Nephron progenitor cell (in vitro differentiated cells): Measurements from ENCODE around the gene NDUFS5.

Experiments used
- DNase-seq: peaks from one replicate; pipeline ENCODE4 v3.0.0; 2021
- H3K27ac Mint-ChIP-seq: 2 replicates; pipeline ENCODE4 v1.8.0; 2021; ENCODE audit warnings: mild to moderate bottlenecking, moderate library complexity, mixed read lengths
- H3K27me3 Mint-ChIP-seq: 2 replicates; pipeline ENCODE4 v1.8.0; 2021; ENCODE audit warnings: mild to moderate bottlenecking, low read depth, mixed read lengths; ENCODE audit not compliant: poor library complexity
- H3K36me3 Mint-ChIP-seq: 2 replicates; pipeline ENCODE4 v1.8.0; 2021; ENCODE audit warnings: low read depth, mixed read lengths
- H3K4me1 Mint-ChIP-seq: 2 replicates; pipeline ENCODE4 v1.8.0; 2021; ENCODE audit warnings: mixed read lengths
- H3K4me3 Mint-ChIP-seq: 2 replicates; pipeline ENCODE4 v1.8.0; 2021; ENCODE audit warnings: mild to moderate bottlenecking, moderate library complexity, mixed read lengths
- H3K9me3 Mint-ChIP-seq: 2 replicates; pipeline ENCODE4 v1.8.0; 2021; ENCODE audit warnings: mild to moderate bottlenecking, moderate library complexity, mixed read lengths
- CTCF ChIP-seq: fragments of 200-600 bp; sonication (generic); IDR thresholded peaks from 2 replicates; pipeline ENCODE4 v1.5.0; 2021; ENCODE audit warnings: antibody characterized with exemption

The NDUFS5 gene

GRCh38 chr1:38991638-38992411 is 34.3 kb upstream of the NDUFS5 start:
- peaks cover 31% of the 10 kb centered on the region for H3K36me3 Mint-ChIP-seq
- peaks cover 47% of the 10 kb centered on the region for H3K4me1 Mint-ChIP-seq
- no peaks in the 10 kb centered on the region for H3K27me3 Mint-ChIP-seq
- peak; percentile 60 for DNase-seq
- peak overlapping the region; percentile 11 for H3K27ac Mint-ChIP-seq
- TF ChIP-seq CTCF, result no peak
- H3K4me3 Mint-ChIP-seq, result peak overlapping the region; percentile 95
- H3K9me3 Mint-ChIP-seq, result no peaks in the 10 kb centered on the region

- Mint-ChIP-seq H3K4me3 (peak overlapping the region; percentile 95), H3K27ac (peak overlapping the region; percentile 11), H3K4me1 (peaks cover 55% of the 10 kb centered on the region), H3K27me3 (no peaks in the 10 kb centered on the region), H3K9me3 (no peaks in the 10 kb centered on the region), H3K36me3 (peaks cover 37% of the 10 kb centered on the region)
- TF ChIP-seq CTCF, result no peak
- no peak for DNase-seq
Observed at GRCh38 chr1:38992412-38993111, 33.6 kb upstream of the NDUFS5 start.

- Mint-ChIP-seq H3K4me1 (peaks cover 59% of the 10 kb centered on the region), H3K9me3 (no peaks in the 10 kb centered on the region), H3K27me3 (no peaks in the 10 kb centered on the region), H3K36me3 (peaks cover 50% of the 10 kb centered on the region), H3K4me3 (no peak overlapping the region), H3K27ac (no peak overlapping the region)
- DNase-seq, result no peak
- TF ChIP-seq CTCF, result no peak
Observed at GRCh38 chr1:38994196-38994595, 32.0 kb upstream of the NDUFS5 start.

- peak overlapping the region; percentile 76 for H3K27ac Mint-ChIP-seq
- peak overlapping the region; percentile 16 for H3K4me3 Mint-ChIP-seq
- H3K4me1 Mint-ChIP-seq, result peaks cover 41% of the 10 kb centered on the region
- peaks cover 74% of the 10 kb centered on the region for H3K36me3 Mint-ChIP-seq
- H3K9me3 Mint-ChIP-seq, result no peaks in the 10 kb centered on the region
- TF ChIP-seq CTCF, result no peak
- no peak for DNase-seq
- no peaks in the 10 kb centered on the region for H3K27me3 Mint-ChIP-seq
Observed at GRCh38 chr1:38997034-38997900, 28.9 kb upstream of the NDUFS5 start.

GRCh38 chr1:38997901-38998190 is 28.3 kb upstream of the NDUFS5 start:
- peak overlapping the region; percentile 27 for H3K27ac Mint-ChIP-seq

More at GRCh38 chr1:38997901-38998190, 28.3 kb upstream of the NDUFS5 start:
- Mint-ChIP-seq H3K4me3 (no peak overlapping the region), H3K9me3 (no peaks in the 10 kb centered on the region), H3K27me3 (no peaks in the 10 kb centered on the region), H3K4me1 (peaks cover 36% of the 10 kb centered on the region), H3K36me3 (peaks cover 76% of the 10 kb centered on the region)
- no peak for TF ChIP-seq CTCF
- DNase-seq, result no peak
